Endodermal cell (in vitro differentiated cells): ENCODE data around the gene PSMB2. TPM values are rescaled to one million over a fixed set of nuclear protein-coding genes. Genes with fewer than 3 reads are reported as not detected.

ENCODE experiments used
- DNase-seq: peaks from one replicate; pipeline ENCODE4 v3.0.0-alpha.2; 2017
- H3K27ac ChIP-seq: 2 replicates; pipeline ENCODE4 v1.5.1; 2013; ENCODE audit warnings: mild to moderate bottlenecking, low read depth, low read length, moderate library complexity
- H3K27me3 ChIP-seq: 2 replicates; pipeline ENCODE4 v1.6.1; 2013; ENCODE audit warnings: mild to moderate bottlenecking, low read length, moderate library complexity; ENCODE audit not compliant: insufficient read depth, control insufficient read depth, poor library complexity, severe bottlenecking
- H3K36me3 ChIP-seq: 2 replicates; pipeline ENCODE4 v1.7.0; 2013; ENCODE audit warnings: mild to moderate bottlenecking, low read length, moderate library complexity; ENCODE audit not compliant: control insufficient read depth, insufficient read depth
- H3K4me1 ChIP-seq: one replicate; pipeline ENCODE4 v1.7.0; 2013; ENCODE audit warnings: low read length; ENCODE audit not compliant: control insufficient read depth, insufficient read depth
- H3K4me3 ChIP-seq: 2 replicates; pipeline ENCODE4 v1.5.1; 2013; ENCODE audit warnings: mild to moderate bottlenecking, low read length, moderate library complexity
- H3K9ac ChIP-seq: 2 replicates; pipeline ENCODE4 v1.6.1; 2013; ENCODE audit warnings: mild to moderate bottlenecking, low read length, moderate library complexity; ENCODE audit not compliant: poor library complexity, severe bottlenecking; ENCODE audit errors: extremely low read depth
- H3K9me3 ChIP-seq: 2 replicates; pipeline ENCODE4 v1.6.1; 2013; ENCODE audit warnings: mild to moderate bottlenecking, low read length, moderate library complexity; ENCODE audit not compliant: control insufficient read depth
- H3K27ac Mint-ChIP-seq: 2 replicates; pipeline ENCODE4 v1.8.0; 2020; ENCODE audit warnings: mixed read lengths
- H3K27me3 Mint-ChIP-seq: 2 replicates; pipeline ENCODE4 v1.8.0; 2021; ENCODE audit warnings: mild to moderate bottlenecking, mixed read lengths; ENCODE audit not compliant: insufficient read depth
- H3K36me3 Mint-ChIP-seq: 2 replicates; pipeline ENCODE4 v1.8.0; 2020; ENCODE audit warnings: low read depth, mixed read lengths
- H3K4me1 Mint-ChIP-seq: 2 replicates; pipeline ENCODE4 v1.8.0; 2020; ENCODE audit warnings: mixed read lengths
- H3K4me3 Mint-ChIP-seq: 2 replicates; pipeline ENCODE4 v1.8.0; 2020; ENCODE audit warnings: mild to moderate bottlenecking, moderate library complexity, mixed read lengths
- H3K9me3 Mint-ChIP-seq: 2 replicates; pipeline ENCODE4 v1.8.0; 2020; ENCODE audit warnings: mild to moderate bottlenecking, mixed read lengths
- WGBS, 2 experiments: methylation state at CpG; one replicate each; pipeline versions ENCODE4 v1.1.5 to v1.1.7; 2013; ENCODE audit warnings: missing lambda C conversion rate in 2 of 2, mixed read lengths in 1 of 2; ENCODE audit not compliant: insufficient coverage in 1 of 2, insufficient read length in 1 of 2; 5-methylcytosine and 5-hydroxymethylcytosine counted together
- total RNA-seq, 2 donors: library from RNA; stranded (reverse); fragmentation: NEBNext Ultra II Directional in 1 of 2; extraction: Animal tissue kit (Norgen Biotek cat#: 25700) in 1 of 2; gene quantifications; 2 replicates in 1 of 2; 3 replicates in 1 of 2; pipeline ENCODE4 v1.2.1, GENCODE V29; 2021
- TF ChIP-seq, protein P1 (sequence below): fragments of 200-600 bp; sonication (generic); conservative IDR thresholded peaks from 2 replicates; pipeline ENCODE4 v1.5.0; 2021; ENCODE audit warnings: antibody characterized with exemption, mild to moderate bottlenecking

PSMB2 gene
- total RNA-seq, 2 donors from 2014 or later = 66.0 to 71.3 TPM

- Histone ChIP-seq H3K4me1 (no peaks in the 10 kb centered on the region), H3K27ac (no peak overlapping the region), H3K36me3 (no peaks in the 10 kb centered on the region), H3K9me3 (no peaks in the 10 kb centered on the region), H3K9ac (no peak overlapping the region), H3K27me3 (peaks cover 20% of the 10 kb centered on the region), H3K4me3 (no peak overlapping the region)
- Mint-ChIP-seq H3K36me3 (no peaks in the 10 kb centered on the region), H3K27me3 (peaks cover 9% of the 10 kb centered on the region), H3K27ac (no peak overlapping the region), H3K4me1 (no peaks in the 10 kb centered on the region), H3K9me3 (no peaks in the 10 kb centered on the region), H3K4me3 (no peak overlapping the region)
- 34 to 49% methylated on average over 5 to 6 of the region's 6 CpGs for WGBS, 2 experiments
- TF ChIP-seq, protein P1, sequence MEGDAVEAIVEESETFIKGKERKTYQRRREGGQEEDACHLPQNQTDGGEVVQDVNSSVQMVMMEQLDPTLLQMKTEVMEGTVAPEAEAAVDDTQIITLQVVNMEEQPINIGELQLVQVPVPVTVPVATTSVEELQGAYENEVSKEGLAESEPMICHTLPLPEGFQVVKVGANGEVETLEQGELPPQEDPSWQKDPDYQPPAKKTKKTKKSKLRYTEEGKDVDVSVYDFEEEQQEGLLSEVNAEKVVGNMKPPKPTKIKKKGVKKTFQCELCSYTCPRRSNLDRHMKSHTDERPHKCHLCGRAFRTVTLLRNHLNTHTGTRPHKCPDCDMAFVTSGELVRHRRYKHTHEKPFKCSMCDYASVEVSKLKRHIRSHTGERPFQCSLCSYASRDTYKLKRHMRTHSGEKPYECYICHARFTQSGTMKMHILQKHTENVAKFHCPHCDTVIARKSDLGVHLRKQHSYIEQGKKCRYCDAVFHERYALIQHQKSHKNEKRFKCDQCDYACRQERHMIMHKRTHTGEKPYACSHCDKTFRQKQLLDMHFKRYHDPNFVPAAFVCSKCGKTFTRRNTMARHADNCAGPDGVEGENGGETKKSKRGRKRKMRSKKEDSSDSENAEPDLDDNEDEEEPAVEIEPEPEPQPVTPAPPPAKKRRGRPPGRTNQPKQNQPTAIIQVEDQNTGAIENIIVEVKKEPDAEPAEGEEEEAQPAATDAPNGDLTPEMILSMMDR = no peak
- DNase-seq = peak; percentile 65
Measured at GRCh38 chr1:35659589-35659988, 18.3 kb upstream of the PSMB2 start.

DNA sequence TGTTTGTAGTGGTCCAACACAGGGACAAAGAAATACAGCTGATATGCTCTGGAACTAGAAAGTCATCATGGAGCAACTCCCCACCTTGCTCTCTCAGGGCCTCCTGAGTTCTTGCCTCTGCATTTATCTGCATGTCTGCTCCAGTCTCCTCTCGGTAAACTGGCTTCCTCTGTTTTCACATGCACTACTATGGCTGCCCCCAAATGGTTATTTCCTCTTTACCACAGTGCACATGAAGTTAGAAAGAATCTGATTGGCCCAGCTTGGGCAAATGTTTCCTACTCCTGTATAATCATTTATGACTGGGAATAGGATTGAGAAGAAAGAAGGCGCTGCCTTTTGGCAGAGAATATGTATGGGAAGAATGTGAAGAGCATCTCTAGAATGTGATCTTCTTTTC, 16.5 kb upstream of the PSMB2 start:
- Mint-ChIP-seq H3K4me3 (no peak overlapping the region), H3K27ac (no peak overlapping the region), H3K4me1 (no peaks in the 10 kb centered on the region), H3K27me3 (peaks cover 14% of the 10 kb centered on the region), H3K9me3 (no peaks in the 10 kb centered on the region), H3K36me3 (no peaks in the 10 kb centered on the region)
- Histone ChIP-seq H3K36me3 (no peaks in the 10 kb centered on the region), H3K27ac (no peak overlapping the region), H3K9me3 (no peaks in the 10 kb centered on the region), H3K9ac (no peak overlapping the region), H3K27me3 (peaks cover 37% of the 10 kb centered on the region), H3K4me3 (no peak overlapping the region), H3K4me1 (no peaks in the 10 kb centered on the region)
- TF ChIP-seq, protein P1 = no peak
- no peak for DNase-seq
- WGBS, 2 experiments = 67 to 73% methylated on average over 2 of the region's 2 CpGs

DNA sequence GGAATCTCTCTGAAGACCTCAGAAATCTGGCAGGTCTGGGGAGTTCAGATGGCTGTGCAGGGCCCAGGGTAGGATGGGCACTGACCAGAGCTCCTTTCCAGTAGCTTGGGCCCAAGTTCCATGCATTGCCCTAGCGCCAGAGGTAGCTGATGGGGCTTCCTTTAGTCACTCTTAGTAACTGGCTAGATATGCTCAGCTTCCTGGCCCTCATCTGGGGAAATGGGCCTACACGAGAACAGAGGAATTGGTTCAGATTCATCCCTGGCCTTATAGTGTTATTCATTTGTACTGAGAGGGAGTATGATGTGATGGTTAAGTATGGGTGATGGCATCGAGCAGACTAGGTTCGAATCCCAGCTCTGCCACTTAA, 15.5 kb upstream of the PSMB2 start:
- Histone ChIP-seq H3K9ac (no peak overlapping the region), H3K4me1 (no peaks in the 10 kb centered on the region), H3K27ac (no peak overlapping the region), H3K36me3 (no peaks in the 10 kb centered on the region), H3K4me3 (no peak overlapping the region), H3K9me3 (no peaks in the 10 kb centered on the region), H3K27me3 (peaks cover 47% of the 10 kb centered on the region)
- Mint-ChIP-seq H3K4me1 (no peaks in the 10 kb centered on the region), H3K27ac (no peak overlapping the region), H3K27me3 (peaks cover 19% of the 10 kb centered on the region), H3K9me3 (no peaks in the 10 kb centered on the region), H3K36me3 (no peaks in the 10 kb centered on the region), H3K4me3 (no peak overlapping the region)
- TF ChIP-seq, protein P1 = no peak
- no peak for DNase-seq
- WGBS, 2 experiments = 86 to 91% methylated on average over 4 of the region's 4 CpGs
